GM21390 (cell line): ENCODE results near the gene SINHCAF.
"Not testable (repeated sequence)": the region's sequence is repeated elsewhere in the genome, so short reads cannot be mapped to it uniquely, and the experiment has no call there.

ENCODE experiments used
- ATAC-seq: cut with Tn5 transposase; IDR thresholded peaks from one replicate; pipeline ENCODE4 v1.9.1; 2021; ENCODE audit not compliant: unreplicated experiment

The SINHCAF gene

DNA sequence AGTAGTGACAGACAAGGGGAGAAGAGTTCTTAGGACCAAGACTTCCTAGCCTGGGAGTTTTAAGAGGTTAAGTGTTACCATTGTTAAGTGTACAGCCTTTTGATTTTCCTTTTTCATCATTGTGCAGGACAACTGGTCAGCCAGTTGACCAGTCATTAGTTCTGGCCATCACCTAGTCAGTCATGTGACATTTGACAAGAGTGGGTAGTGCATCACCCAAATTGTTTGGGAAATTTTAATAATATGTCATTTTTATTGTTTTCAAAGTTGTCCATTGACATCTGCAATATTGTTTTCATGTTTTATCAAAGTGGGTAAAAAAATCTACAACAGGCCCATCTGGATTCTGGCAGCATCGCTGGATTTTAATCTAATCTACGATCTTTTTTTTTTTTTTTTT lies 15.5 kb downstream of the SINHCAF start:
- ATAC-seq, result no peak

GRCh38 chr12:31309279-31309678 lies 16.7 kb downstream of the SINHCAF start:
- ATAC-seq, result no peak

GRCh38 chr12:31308116-31308515 lies 17.8 kb downstream of the SINHCAF start:
- ATAC-seq, result no peak

DNA sequence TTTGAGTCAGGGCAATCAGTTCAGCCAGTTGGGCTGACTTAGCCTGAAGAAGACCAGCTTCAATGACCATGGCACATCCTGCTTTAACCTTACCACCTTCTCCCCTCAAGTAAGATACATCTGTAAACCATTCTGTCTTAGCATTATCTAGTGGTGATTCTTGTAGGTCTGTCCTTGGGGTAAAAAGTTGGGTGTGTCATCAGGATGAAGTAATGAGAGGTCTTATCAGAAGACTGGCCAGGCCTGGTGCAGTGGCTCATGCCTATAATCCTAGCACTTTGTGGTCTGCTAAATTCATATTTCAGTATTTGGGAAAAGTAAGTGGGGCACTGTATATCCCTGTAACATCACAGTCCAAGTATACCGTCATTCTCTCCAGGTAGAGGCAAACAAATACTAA lies 19.1 kb downstream of the SINHCAF start:
- no peak for ATAC-seq

DNA sequence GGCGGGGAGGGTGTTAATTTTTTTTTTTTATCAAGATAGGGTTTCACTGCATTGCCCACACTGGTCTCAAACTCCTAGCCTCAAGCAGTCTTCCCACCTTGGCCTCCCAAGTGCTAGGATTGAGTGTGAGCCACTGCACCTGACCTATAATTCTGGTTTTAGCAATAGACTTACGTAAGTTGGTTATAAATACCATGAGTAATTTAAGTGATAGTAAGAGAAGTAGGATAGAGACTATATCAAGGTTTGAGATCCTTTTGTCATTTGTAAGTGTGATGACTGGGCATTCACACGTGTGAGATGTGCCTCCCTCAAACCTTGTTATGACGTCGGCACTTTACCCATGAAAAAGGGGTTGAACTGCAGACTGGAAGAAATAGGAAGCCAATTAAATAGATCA lies 22.5 kb downstream of the SINHCAF start:
- no peak for ATAC-seq

DNA sequence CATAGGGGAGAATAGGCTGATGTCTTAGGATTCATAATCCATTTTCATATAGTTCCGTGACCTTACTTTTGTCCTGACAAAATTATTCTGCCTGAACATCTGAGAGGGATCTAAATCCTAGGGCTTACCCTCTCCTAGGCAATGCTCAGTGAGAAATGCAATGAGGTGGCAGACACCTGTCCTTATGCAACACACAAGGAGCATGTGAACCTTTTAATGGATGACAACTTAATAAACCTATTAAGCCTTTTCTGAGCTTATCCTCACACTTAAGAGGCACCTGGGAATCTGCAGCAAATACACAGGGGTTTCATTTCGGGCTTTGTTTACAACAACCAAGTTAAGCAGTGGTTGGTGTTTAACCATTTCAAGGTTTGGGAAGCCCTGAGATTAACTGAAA lies 24.6 kb downstream of the SINHCAF start:
- ATAC-seq, result no peak

DNA sequence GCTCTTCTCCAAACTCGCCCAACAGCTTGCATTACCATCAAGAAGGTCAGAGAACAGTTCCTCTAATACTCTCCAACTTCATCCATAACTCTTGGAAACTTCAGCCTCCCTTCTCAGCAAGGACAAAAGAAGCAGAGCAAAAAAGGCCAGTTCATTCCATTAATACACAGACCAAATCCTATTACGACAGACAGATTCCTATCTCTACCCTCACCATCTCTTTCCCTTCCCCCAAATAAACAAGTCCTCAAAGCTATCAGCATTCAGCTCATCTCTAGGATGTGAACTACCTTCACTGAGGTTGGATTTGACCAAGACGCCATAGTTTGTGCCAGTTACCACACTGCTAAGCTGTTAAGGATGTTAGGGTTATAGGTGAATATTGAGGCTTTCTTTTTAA lies 25.2 kb downstream of the SINHCAF start:
- no peak for ATAC-seq

- ATAC-seq, result no peak
Measured at GRCh38 chr12:31300341-31300740, 25.6 kb downstream of the SINHCAF start.

DNA sequence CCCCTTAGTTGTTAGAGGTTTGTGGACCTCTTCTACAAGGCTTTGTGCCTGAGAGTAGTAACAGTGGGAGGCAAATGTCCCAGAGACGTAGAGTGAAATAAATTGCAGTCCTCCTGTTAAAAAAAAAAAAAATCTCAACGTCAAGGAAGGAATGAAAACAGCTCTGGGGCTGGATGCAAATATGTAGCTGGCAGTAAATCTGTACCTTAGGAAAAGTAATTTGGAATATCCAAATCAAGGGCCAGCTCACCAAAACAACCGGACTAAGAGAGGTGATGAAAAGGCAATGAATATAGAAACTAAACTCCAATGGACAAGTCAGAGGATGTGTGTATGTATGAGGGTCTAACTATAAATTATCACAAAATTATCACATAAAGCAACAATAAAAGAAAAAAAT lies 27.0 kb downstream of the SINHCAF start:
- peak; percentile 10 for ATAC-seq

DNA sequence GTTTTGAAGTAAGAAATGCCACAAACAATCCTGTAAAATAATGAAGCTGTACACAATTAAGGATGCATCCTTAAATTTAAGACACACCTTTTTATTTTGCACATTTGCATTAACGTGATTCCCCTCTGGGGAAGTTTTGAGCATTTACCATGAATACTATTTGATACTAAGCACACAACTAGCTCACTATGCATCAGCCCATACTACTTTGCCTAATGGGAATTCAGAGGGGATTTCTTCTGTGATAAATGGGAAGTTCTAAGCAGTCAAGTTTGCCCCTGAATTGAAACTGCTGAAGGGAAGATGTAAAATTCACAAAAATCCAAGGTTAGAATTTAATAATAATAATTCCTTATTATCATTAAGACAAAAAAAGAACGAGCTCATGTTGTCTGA lies 27.4 kb downstream of the SINHCAF start:
- peak; percentile 37 for ATAC-seq

- peak; percentile 51 for ATAC-seq
Measured at GRCh38 chr12:31297572-31298514, 28.1 kb downstream of the SINHCAF start.

GRCh38 chr12:31289441-31289840 lies 36.5 kb downstream of the SINHCAF start:
- ATAC-seq, result no peak

GRCh38 chr12:31288381-31288780 lies 37.6 kb downstream of the SINHCAF start:
- no peak for ATAC-seq

- no peak for ATAC-seq
Measured at GRCh38 chr12:31280183-31280582, 45.8 kb downstream of the SINHCAF start.

- no peak for ATAC-seq
Measured at GRCh38 chr12:31279390-31279924, 46.5 kb downstream of the SINHCAF start.

DNA sequence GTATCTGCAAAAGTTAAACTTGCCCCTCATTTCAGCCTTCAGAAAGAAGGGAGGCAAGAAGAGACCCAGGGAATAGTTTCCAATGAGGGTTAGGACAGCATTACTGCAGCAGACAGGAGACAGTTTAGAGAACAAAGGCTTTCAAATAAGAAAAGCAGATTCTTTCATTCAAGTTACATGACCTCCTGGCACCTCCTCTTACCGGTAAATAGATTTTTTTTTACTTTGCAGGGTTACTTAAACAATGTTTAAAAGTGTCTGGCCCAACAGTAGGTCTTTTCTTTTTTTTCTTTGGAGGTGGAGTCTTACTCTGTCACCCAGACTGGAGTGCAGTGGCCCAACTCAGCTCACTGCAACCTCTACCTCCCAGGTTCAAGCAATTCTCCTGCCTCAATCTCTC lies 47.1 kb downstream of the SINHCAF start:
- no peak for ATAC-seq

- ATAC-seq, result no peak
Measured at GRCh38 chr12:31278424-31278823, 47.5 kb downstream of the SINHCAF start.

- no peak for ATAC-seq
Measured at GRCh38 chr12:31277081-31277480, 48.9 kb downstream of the SINHCAF start.

DNA sequence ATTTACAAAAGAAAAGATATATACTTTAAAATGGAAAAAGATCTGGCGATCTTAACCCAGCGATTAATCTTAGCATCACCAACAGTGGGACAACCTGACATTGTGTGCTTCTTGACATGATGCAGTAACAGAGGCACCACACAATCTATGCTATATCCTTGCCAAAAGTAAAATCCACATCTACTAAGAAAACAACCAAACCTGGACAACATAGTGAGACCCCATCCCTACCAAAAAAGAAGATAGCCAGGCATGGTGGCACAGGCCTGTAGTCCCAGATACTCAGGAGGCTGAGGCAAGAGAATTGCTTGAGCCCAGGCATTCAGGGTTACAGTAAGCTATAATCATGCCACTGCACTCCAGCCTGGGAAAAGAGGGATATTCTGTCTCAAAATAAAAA lies 50.5 kb downstream of the SINHCAF start:
- no peak for ATAC-seq

GRCh38 chr12:31274520-31275300 lies 51.2 kb downstream of the SINHCAF start:
- ATAC-seq, result no peak

- ATAC-seq, result not testable (repeated sequence)
Measured at GRCh38 chr12:31273794-31274193, 52.2 kb downstream of the SINHCAF start.
